ENCODE results near the gene STC2. TPM values are rescaled to one million over a fixed set of nuclear protein-coding genes. Genes with fewer than 3 reads are reported as not detected.

Gene STC2
- total RNA-seq, 2 experiments from 2014 or later: not detected

- no peaks in the 10 kb centered on the region for H3K9me2 ChIP-seq (ENCODE audit: insufficient read depth, low read length)
- no peak overlapping the region for H3K4me2 ChIP-seq (ENCODE audit: low read length)
- H4K20me1 ChIP-seq (ENCODE audit: insufficient read depth, low read length): no peaks in the 10 kb centered on the region
- POLR2A ChIA-PET: interaction anchor here (0.6 to 0.8 kb wide), 2 partner anchors 88 to 1126 kb away, joined by 3 to 5 read pairs; no protein-coding TSS in a partner anchor
- CTCF ChIA-PET (ENCODE audit: unreplicated experiment): no interaction called here
- TF ChIP-seq EZH2phosphoT487 (IDR thresholded peaks at IDR 0.05; ENCODE audit: borderline replicate concordance, low read depth, low read length): no peak
- TF ChIP-seq CTCF (conservative IDR thresholded peaks at IDR 0.05; ENCODE audit: low read length): no peak
- no peak overlapping the region for H3K27ac ChIP-seq (ENCODE audit: low read depth, low read length, poor library complexity, severe bottlenecking)
- H3K79me2 ChIP-seq (ENCODE audit: insufficient read depth, low read depth, low read length): no peaks in the 10 kb centered on the region
- DNase-seq (ENCODE audit: low spot score): no peak
- BruUV-seq (replicated peaks): no TSS peak
- H2AFZ ChIP-seq (ENCODE audit: low read length): no peak overlapping the region
- H3K36me3 ChIP-seq (ENCODE audit: insufficient read depth, low read length): no peaks in the 10 kb centered on the region
- no peak overlapping the region for H3K4me3 ChIP-seq (ENCODE audit: low read depth, low read length, poor library complexity, severe bottlenecking)
- no peaks in the 10 kb centered on the region for H3K4me1 ChIP-seq (ENCODE audit: insufficient read depth, low read length, poor library complexity, severe bottlenecking)
- H3K9me3 ChIP-seq (ENCODE audit: low read length): no peaks in the 10 kb centered on the region
- intact Hi-C loops (cut with micrococcal nuclease; ENCODE audit: unreplicated experiment): no loop called here
Measured at GRCh38 chr5:173265433-173265832, 62.8 kb downstream of the STC2 start.

Small RNA genes within 50 kb of the gene (microRNA-seq; reads per million reads assigned to microRNA genes)
- gene MIR8056 (ENCODE audit: borderline replicate concordance): not detected

Small RNA genes within 50 kb of the gene (small RNA-seq; reads per million reads assigned to genes)
- gene MIR8056 (not detected), gene RNA5SP200 (not detected), gene RNU6-500P (not detected)

Other genes with a start within 250 kb of the STC2 start
- 15.2 and 23.1 TPM in 2 replicates for gene BNIP1, start 183.9 kb downstream of the STC2 start, total RNA-seq (2014; rRNA removed; shearing (Covaris generic))
- 16.8 and 17.9 TPM in 2 replicates for gene BNIP1, start 183.9 kb downstream of the STC2 start, total RNA-seq (2022)
- gene NKX2-5, start 93.2 kb downstream of the STC2 start, total RNA-seq (2014; rRNA removed; shearing (Covaris generic)): not detected in 2 replicates
- not detected in 2 replicates for gene NKX2-5, start 93.2 kb downstream of the STC2 start, total RNA-seq (2022)